Astrocyte (in vitro differentiated cells and primary cell): ENCODE measurements around the gene GCM1. TPM values are rescaled to one million over a fixed set of nuclear protein-coding genes. Genes with fewer than 3 reads are reported as not detected.

Source experiments
- DNase-seq: peaks from one replicate; pipeline ENCODE4 v3.0.0-alpha.2; 2010; ENCODE audit warnings: low read depth
- FAIRE-seq: peaks from 2 replicates; lab custom pipeline; 2011; peaks lifted over from hg19 to GRCh38; lab: Jason Lieb, UNC
- H2AFZ ChIP-seq: 2 replicates; pipeline ENCODE4 v1.6.0; 2012; ENCODE audit warnings: low read depth, low read length, inconsistent platforms
- H3K27ac ChIP-seq: 2 replicates; pipeline ENCODE4 v1.5.1; 2011; ENCODE audit warnings: low read depth, low read length, inconsistent platforms
- H3K27me3 ChIP-seq: 2 replicates; pipeline ENCODE4 v1.6.0; 2011; ENCODE audit warnings: low read length, inconsistent platforms; ENCODE audit not compliant: insufficient read depth
- H3K36me3 ChIP-seq: 2 replicates; pipeline ENCODE4 v1.5.1; 2011; ENCODE audit warnings: low read length, inconsistent platforms; ENCODE audit not compliant: insufficient read depth
- H3K4me1 ChIP-seq: 2 replicates; pipeline ENCODE4 v1.5.1; 2011; ENCODE audit warnings: low read length, inconsistent platforms; ENCODE audit not compliant: insufficient read depth
- H3K4me2 ChIP-seq: 2 replicates; pipeline ENCODE4 v1.6.0; 2012; ENCODE audit warnings: low read length, inconsistent platforms
- H3K4me3 ChIP-seq: 2 replicates; pipeline ENCODE4 v1.5.1; 2011; ENCODE audit warnings: low read depth, mild to moderate bottlenecking, low read length, inconsistent platforms; ENCODE audit not compliant: insufficient read depth
- H3K79me2 ChIP-seq: 2 replicates; pipeline ENCODE4 v1.6.0; 2012; ENCODE audit warnings: mild to moderate bottlenecking, low read length, inconsistent platforms; ENCODE audit not compliant: insufficient read depth
- H3K9ac ChIP-seq: 2 replicates; pipeline ENCODE4 v1.6.0; 2012; ENCODE audit warnings: mild to moderate bottlenecking, low read length, inconsistent platforms
- H3K9me3 ChIP-seq: 2 replicates; pipeline ENCODE4 v1.5.1; 2012; ENCODE audit warnings: low read depth, mild to moderate bottlenecking, low read length, inconsistent platforms; ENCODE audit not compliant: insufficient read depth
- H4K20me1 ChIP-seq: 2 replicates; pipeline ENCODE4 v1.6.0; 2012; ENCODE audit warnings: low read length, inconsistent platforms; ENCODE audit not compliant: insufficient read depth
- H3K27ac Mint-ChIP-seq: one replicate; pipeline ENCODE4 v1.8.0; 2021; ENCODE audit warnings: mild to moderate bottlenecking, mixed read lengths; ENCODE audit not compliant: unreplicated experiment
- H3K27me3 Mint-ChIP-seq: one replicate; pipeline ENCODE4 v1.8.0; 2021; ENCODE audit warnings: low read depth, mixed read lengths; ENCODE audit not compliant: unreplicated experiment
- H3K36me3 Mint-ChIP-seq: one replicate; pipeline ENCODE4 v1.8.0; 2021; ENCODE audit warnings: low read depth, mixed read lengths; ENCODE audit not compliant: unreplicated experiment
- H3K4me1 Mint-ChIP-seq: one replicate; pipeline ENCODE4 v1.8.0; 2021; ENCODE audit warnings: low read depth, mixed read lengths; ENCODE audit not compliant: unreplicated experiment
- H3K4me3 Mint-ChIP-seq: one replicate; pipeline ENCODE4 v1.8.0; 2021; ENCODE audit warnings: mild to moderate bottlenecking, moderate library complexity, mixed read lengths; ENCODE audit not compliant: unreplicated experiment
- H3K9me3 Mint-ChIP-seq: one replicate; pipeline ENCODE4 v1.8.0; 2021; ENCODE audit warnings: mild to moderate bottlenecking, mixed read lengths; ENCODE audit not compliant: unreplicated experiment
- CTCF ChIP-seq: IDR thresholded peaks from 2 replicates; pipeline ENCODE4 v1.5.1; 2011; ENCODE audit warnings: low read depth, mild to moderate bottlenecking, inconsistent platforms, low read length, moderate library complexity; ENCODE audit not compliant: insufficient read depth
- EZH2 ChIP-seq: IDR thresholded peaks from 2 replicates; pipeline ENCODE4 v1.6.1; 2012; ENCODE audit warnings: mild to moderate bottlenecking, low read length, inconsistent platforms; ENCODE audit not compliant: insufficient read depth
- total RNA-seq: library from RNA; stranded (reverse); gene quantifications from 2 replicates; pipeline ENCODE4 v1.2.1, GENCODE V29; 2021

The GCM1 gene
- total RNA-seq, 1 donor from 2014 or later, result not detected

GRCh38 chr6:53115741-53116140 lies 32.9 kb downstream of the GCM1 start:
- no peak overlapping the region for H3K9ac ChIP-seq
- H4K20me1 ChIP-seq, result no peaks in the 10 kb centered on the region
- no peaks in the 10 kb centered on the region for H3K27me3 ChIP-seq
- Mint-ChIP-seq H3K9me3 (peaks cover 10% of the 10 kb centered on the region), H3K27me3 (no peaks in the 10 kb centered on the region), H3K4me3 (no peak overlapping the region), H3K36me3 (no peaks in the 10 kb centered on the region), H3K4me1 (peaks cover 6% of the 10 kb centered on the region), H3K27ac (no peak overlapping the region)
- no peaks in the 10 kb centered on the region for H3K36me3 ChIP-seq
- TF ChIP-seq CTCF, result no peak
- TF ChIP-seq EZH2, result no peak
- no peaks in the 10 kb centered on the region for H3K4me1 ChIP-seq
- no peak overlapping the region for H3K4me2 ChIP-seq
- no peaks in the 10 kb centered on the region for H3K9me3 ChIP-seq
- no peak overlapping the region for H2AFZ ChIP-seq
- H3K4me3 ChIP-seq, result no peak overlapping the region
- H3K27ac ChIP-seq, result no peak overlapping the region
- H3K79me2 ChIP-seq, result no peaks in the 10 kb centered on the region
- DNase-seq (no peak), FAIRE-seq (no peak)

- Histone ChIP-seq H3K4me1 (no peaks in the 10 kb centered on the region), H3K79me2 (no peaks in the 10 kb centered on the region), H3K9ac (no peak overlapping the region), H3K27ac (no peak overlapping the region), H3K36me3 (no peaks in the 10 kb centered on the region), H3K27me3 (no peaks in the 10 kb centered on the region), H4K20me1 (no peaks in the 10 kb centered on the region), H3K4me2 (no peak overlapping the region), H3K9me3 (no peaks in the 10 kb centered on the region), H2AFZ (no peak overlapping the region), H3K4me3 (no peak overlapping the region)
- FAIRE-seq (no peak), DNase-seq (no peak)
- peaks cover 10% of the 10 kb centered on the region for H3K9me3 Mint-ChIP-seq
- no peak overlapping the region for H3K4me3 Mint-ChIP-seq
- H3K27me3 Mint-ChIP-seq, result no peaks in the 10 kb centered on the region
- no peaks in the 10 kb centered on the region for H3K36me3 Mint-ChIP-seq
- H3K27ac Mint-ChIP-seq, result no peak overlapping the region
- peaks cover 6% of the 10 kb centered on the region for H3K4me1 Mint-ChIP-seq
- TF ChIP-seq CTCF (no peak), EZH2 (no peak)
Observed at GRCh38 chr6:53115113-53115512, 33.5 kb downstream of the GCM1 start.

GRCh38 chr6:53113742-53114141 lies 34.9 kb downstream of the GCM1 start:
- H3K27me3 ChIP-seq, result no peaks in the 10 kb centered on the region
- no peak for FAIRE-seq
- H3K79me2 ChIP-seq, result no peaks in the 10 kb centered on the region
- TF ChIP-seq CTCF (no peak), EZH2 (no peak)
- no peak overlapping the region for H3K27ac ChIP-seq
- Mint-ChIP-seq H3K36me3 (no peaks in the 10 kb centered on the region), H3K4me1 (no peaks in the 10 kb centered on the region), H3K9me3 (peaks cover 10% of the 10 kb centered on the region), H3K27me3 (no peaks in the 10 kb centered on the region), H3K27ac (no peak overlapping the region), H3K4me3 (no peak overlapping the region)
- no peaks in the 10 kb centered on the region for H3K36me3 ChIP-seq
- no peak overlapping the region for H3K9ac ChIP-seq
- H4K20me1 ChIP-seq, result no peaks in the 10 kb centered on the region
- no peaks in the 10 kb centered on the region for H3K9me3 ChIP-seq
- H3K4me2 ChIP-seq, result no peak overlapping the region
- H2AFZ ChIP-seq, result no peak overlapping the region
- no peak overlapping the region for H3K4me3 ChIP-seq
- no peak for DNase-seq
- H3K4me1 ChIP-seq, result no peaks in the 10 kb centered on the region
